HG03558 (cell line): Measurements from ENCODE around the gene CR1.
"Not testable (repeated sequence)": the region's sequence is repeated elsewhere in the genome, so short reads cannot be mapped to it uniquely, and the experiment has no call there.

ENCODE experiments used
- ATAC-seq: cut with Tn5 transposase; IDR thresholded peaks from one replicate; pipeline ENCODE4 v1.9.1; 2021; ENCODE audit warnings: moderate number of reproducible peaks; ENCODE audit not compliant: unreplicated experiment; ENCODE audit errors: extremely low read depth

Gene CR1

GRCh38 chr1:207495801-207496792, at the start of gene CR1:
TSS of gene CR1 (plus strand) at chr1:207496157. CDS start at chr1:207496268, 111 bp downstream.
- ATAC-seq: no peak

- ATAC-seq: no peak
Measured at GRCh38 chr1:207453710-207454045, 42.3 kb upstream of the CR1 start.

GRCh38 chr1:207454046-207454964, 41.7 kb upstream of the CR1 start, which contains the start of gene CR2:
TSS of gene CR2 (plus strand) at chr1:207454328. CDS start at chr1:207454419, 91 bp downstream.
- ATAC-seq: no peak

GRCh38 chr1:207455183-207455754, 40.7 kb upstream of the CR1 start:
- no peak for ATAC-seq

GRCh38 chr1:207458414-207458813, 37.5 kb upstream of the CR1 start:
- ATAC-seq: no peak

- no peak for ATAC-seq
Measured at GRCh38 chr1:207459008-207459407, 36.9 kb upstream of the CR1 start.

GRCh38 chr1:207461649-207462048, 34.3 kb upstream of the CR1 start:
- ATAC-seq: no peak

- no peak for ATAC-seq
Measured at GRCh38 chr1:207462535-207462934, 33.4 kb upstream of the CR1 start.

GRCh38 chr1:207463021-207463420, 32.9 kb upstream of the CR1 start:
- no peak for ATAC-seq

- no peak for ATAC-seq
Measured at GRCh38 chr1:207463571-207463970, 32.4 kb upstream of the CR1 start.

GRCh38 chr1:207470927-207471326, 25.0 kb upstream of the CR1 start:
- ATAC-seq: no peak

GRCh38 chr1:207474210-207474609, 21.7 kb upstream of the CR1 start:
- ATAC-seq: no peak

- no peak for ATAC-seq
Measured at GRCh38 chr1:207486198-207486597, 9.8 kb upstream of the CR1 start.

GRCh38 chr1:207487636-207488035, 8.3 kb upstream of the CR1 start:
- no peak for ATAC-seq

GRCh38 chr1:207493212-207493611, 2.7 kb upstream of the CR1 start:
- no peak for ATAC-seq

- ATAC-seq: no peak
Measured at GRCh38 chr1:207494171-207494570, 1.8 kb upstream of the CR1 start.

GRCh38 chr1:207495281-207495680, 676 bp upstream of the CR1 start:
- not testable (repeated sequence) for ATAC-seq

- no peak for ATAC-seq
Measured at GRCh38 chr1:207497941-207498340, 2.0 kb downstream of the CR1 start.

GRCh38 chr1:207499573-207499972, 3.6 kb downstream of the CR1 start:
- no peak for ATAC-seq

GRCh38 chr1:207500306-207500705, 4.3 kb downstream of the CR1 start:
- no peak for ATAC-seq

GRCh38 chr1:207501071-207501470, 5.1 kb downstream of the CR1 start:
- ATAC-seq: no peak
